Stomach (tissue), 9 donors: ENCODE measurements around the gene ERVW-1. TPM values are rescaled to one million over a fixed set of nuclear protein-coding genes. Genes with fewer than 3 reads are reported as not detected.

Experiments
- DNase-seq, 2 donors: peaks; one replicate each; pipeline versions ENCODE4 v3.0.0 to v3.0.0-alpha.2; 2013 to 2019
- H3K27ac ChIP-seq, 5 donors: fragments of 200-600 bp in 4 of 5; sonication (generic) in 4 of 5; one replicate each; pipeline ENCODE4 v1.5.1; 2013 to 2019; ENCODE audit warnings: mild to moderate bottlenecking in 1 of 5, moderate library complexity in 1 of 5
- H3K27me3 ChIP-seq, 3 donors: fragments of 200-600 bp; sonication (generic); one replicate each; pipeline ENCODE4 v1.5.1; 2017 to 2019; ENCODE audit warnings: mixed run types in 1 of 3
- H3K36me3 ChIP-seq, 4 donors: fragments of 200-600 bp; sonication (generic); 1 replicate in 3 of 4; 2 replicates in 1 of 4; pipeline ENCODE4 v1.5.1; 2016 to 2019
- H3K4me1 ChIP-seq, 4 donors: fragments of 200-600 bp; sonication (generic); one replicate each; pipeline ENCODE4 v1.5.1; 2016 to 2019
- H3K4me3 ChIP-seq, 4 donors: fragments of 200-600 bp; sonication (generic) in 3 of 4; one replicate each; pipeline ENCODE4 v1.5.1; 2016 to 2019; ENCODE audit warnings: mild to moderate bottlenecking in 1 of 4
- H3K9me3 ChIP-seq, 4 donors: fragments of 200-600 bp; sonication (generic); one replicate each; pipeline ENCODE4 v1.5.1; 2016 to 2019
- CTCF ChIP-seq, 7 experiments: fragments of 450-650 bp in 4 of 7; fragments of 200-600 bp in 3 of 7; sonication (generic) in 3 of 7; IDR thresholded peaks; one replicate each; pipeline ENCODE4 v1.5.1; 2016 to 2019; ENCODE audit warnings: antibody characterized with exemption in 7 of 7, control low read depth in 2 of 7, mild to moderate bottlenecking in 1 of 7
- EP300 ChIP-seq: sonication (generic); formaldehyde crosslinking; IDR thresholded peaks from one replicate; pipeline ENCODE4 v1.6.1; 2017; ENCODE audit warnings: antibody characterized with exemption
- POLR2A ChIP-seq, 4 donors: fragments of 450-650 bp; IDR thresholded peaks; one replicate each; pipeline ENCODE4 v1.6.1; 2016; ENCODE audit warnings: antibody characterized with exemption in 4 of 4, control low read depth in 2 of 4, mild to moderate bottlenecking in 1 of 4, moderate library complexity in 1 of 4
- POLR2AphosphoS5 ChIP-seq, 3 donors: sonication (generic); formaldehyde crosslinking; IDR thresholded peaks; one replicate each; pipeline ENCODE4 v1.6.1; 2016; ENCODE audit warnings: antibody characterized with exemption in 3 of 3
- WGBS, 5 donors: extraction: QIAGEN DNeasy Blood & Tissue Kit in 3 of 5; methylation state at CpG; one replicate each; pipeline versions ENCODE4 v1.1.5 to v1.1.7; 2013 to 2018; 5-methylcytosine and 5-hydroxymethylcytosine counted together
- intact Hi-C: fragments of 100-400 bp; cut with DNase I; formaldehyde crosslinking; loops from one replicate; pipeline ENCODE4 v1.15.1; 2023; ENCODE audit warnings: low total_unique reads
- polyA plus RNA-seq, 3 donors: library from polyadenylated mRNA; stranded (reverse); fragments of 200-250 nt; gene quantifications; one replicate each; pipeline ENCODE4 v1.2.3, GENCODE V29; 2013
- total RNA-seq, 5 donors: library from RNA; depleted of rRNA; stranded (reverse); fragments of >200 nt; gene quantifications; one replicate each; pipeline versions ENCODE4 v1.1.0 to v1.2.3, GENCODE V29; 2014 to 2016
- donor health status: healthy with polysubstance abuse.
- donor health status: Bipolar disorder and iron deficiency.
- donor health status: healthy.

ERVW-1 gene
- total and polyA plus RNA-seq, 8 donors = 0.18 TPM; not detected in 7

- DNase-seq = no peak
- H3K36me3 ChIP-seq = no peaks in the 10 kb centered on the region
- peaks cover 0 to 14% (median 8%) of the 10 kb centered on the region in 3 donors for H3K27me3 ChIP-seq
- no peak for TF ChIP-seq POLR2A (IDR thresholded peaks at IDR 0.05)
- TF ChIP-seq POLR2AphosphoS5 (IDR thresholded peaks at IDR 0.05) = no peak
- no peak for TF ChIP-seq EP300
- no peak for TF ChIP-seq CTCF (IDR thresholded peaks at IDR 0.05)
- H3K4me3 ChIP-seq = no peak overlapping the region
- H3K4me1 ChIP-seq = peaks cover 0 to 18% (median 6%) of the 10 kb centered on the region in 4 donors
- no peak overlapping the region for H3K27ac ChIP-seq
- intact Hi-C loops = no loop called here
- H3K9me3 ChIP-seq = no peaks in the 10 kb centered on the region
- WGBS, 5 donors = 71 to 82% (median 79%) methylated on average over 3 of the region's 3 CpGs
These were observed 50.6 kb downstream of the ERVW-1 start for GRCh38 chr7:92427193-92427592.

GRCh38 chr7:92425311-92425947 is 52.3 kb downstream of the ERVW-1 start:
- H3K36me3 ChIP-seq = no peaks in the 10 kb centered on the region
- no peak overlapping the region for H3K4me3 ChIP-seq
- H3K27me3 ChIP-seq = peaks cover 0 to 14% (median 8%) of the 10 kb centered on the region in 3 donors
- no peaks in the 10 kb centered on the region for H3K9me3 ChIP-seq
- TF ChIP-seq POLR2AphosphoS5 (IDR thresholded peaks at IDR 0.05) = no peak
- no peak for TF ChIP-seq POLR2A (IDR thresholded peaks at IDR 0.05)
- TF ChIP-seq CTCF (IDR thresholded peaks at IDR 0.05) = no peak
- no peak for TF ChIP-seq EP300
- H3K4me1 ChIP-seq = peaks cover 0 to 18% (median 6%) of the 10 kb centered on the region in 4 donors
- peak in 1 of 2 donors; percentile 6 for DNase-seq
- H3K27ac ChIP-seq = no peak overlapping the region
- intact Hi-C loops = no loop called here
- WGBS, 5 donors = 49 to 57% (median 53%) methylated on average over 19 to 20 of the region's 20 CpGs

- Histone ChIP-seq H3K9me3 (no peaks in the 10 kb centered on the region), H3K27ac (peak overlapping the region in 1 of 5 donors; percentile 49), H3K4me3 (peak overlapping the region in 2 of 4 donors; percentile 49 to 52), H3K27me3 (peaks cover 0 to 14% (median 8%) of the 10 kb centered on the region in 3 donors), H3K4me1 (peaks cover 0 to 18% (median 6%) of the 10 kb centered on the region in 4 donors), H3K36me3 (no peaks in the 10 kb centered on the region)
- intact Hi-C loops = no loop called here
- TF ChIP-seq EP300 (no peak), POLR2A (IDR thresholded peaks at IDR 0.05) (no peak), CTCF (IDR thresholded peaks at IDR 0.05) (no peak), POLR2AphosphoS5 (IDR thresholded peaks at IDR 0.05) (no peak)
- DNase-seq = no peak
- WGBS, 5 donors = 71 to 83% (median 79%) methylated on average over 5 of the region's 5 CpGs
These were observed 54.0 kb downstream of the ERVW-1 start for GRCh38 chr7:92423710-92424131.

- no peak overlapping the region for H3K27ac ChIP-seq
- 96 to 99% (median 97%) methylated on average over 4 to 6 of the region's 6 CpGs for WGBS, 5 donors
- intact Hi-C loops = no loop called here
- peaks cover 0 to 14% (median 8%) of the 10 kb centered on the region in 3 donors for H3K27me3 ChIP-seq
- H3K9me3 ChIP-seq = no peaks in the 10 kb centered on the region
- H3K36me3 ChIP-seq = no peaks in the 10 kb centered on the region
- peaks cover 0 to 18% (median 6%) of the 10 kb centered on the region in 4 donors for H3K4me1 ChIP-seq
- no peak overlapping the region for H3K4me3 ChIP-seq
- no peak for DNase-seq
- TF ChIP-seq CTCF (IDR thresholded peaks at IDR 0.05) (no peak), EP300 (no peak), POLR2AphosphoS5 (IDR thresholded peaks at IDR 0.05) (no peak), POLR2A (IDR thresholded peaks at IDR 0.05) (no peak)
These were observed 54.8 kb downstream of the ERVW-1 start for GRCh38 chr7:92422926-92423325.
